GM04503 (cell line): ENCODE measurements around the gene MAN2C1.
"Not testable (repeated sequence)": the region's sequence is repeated elsewhere in the genome, so short reads cannot be mapped to it uniquely, and the experiment has no call there.

Source experiments
- DNase-seq: peaks from one replicate; pipeline ENCODE4 v3.0.0-alpha.2; 2012; ENCODE audit warnings: low read depth

MAN2C1 gene

GRCh38 chr15:75346796-75347221, 21.6 kb downstream of the MAN2C1 start, which contains the start of gene NEIL1:
TSS of gene NEIL1 (plus strand) at chr15:75347039. CDS start at chr15:75348906, 1,867 bp downstream.
- no peak for DNase-seq

- DNase-seq, result not testable (repeated sequence)
Measured at GRCh38 chr15:75343953-75344352, 24.5 kb downstream of the MAN2C1 start.

GRCh38 chr15:75342221-75342620, 26.2 kb downstream of the MAN2C1 start:
- no peak for DNase-seq

- no peak for DNase-seq
Measured at GRCh38 chr15:75339531-75340240, 28.7 kb downstream of the MAN2C1 start.

GRCh38 chr15:75338661-75339240, 29.7 kb downstream of the MAN2C1 start:
- DNase-seq, result no peak

- DNase-seq, result peak; percentile 63
Measured at GRCh38 chr15:75335705-75336355, 32.6 kb downstream of the MAN2C1 start, which contains the start of gene COMMD4. TSS of gene COMMD4 (plus strand) at chr15:75336063. CDS start at chr15:75336090, 27 bp downstream.

GRCh38 chr15:75335313-75335704, 33.1 kb downstream of the MAN2C1 start:
- no peak for DNase-seq

GRCh38 chr15:75333654-75334419, 34.6 kb downstream of the MAN2C1 start:
- DNase-seq, result not testable (repeated sequence)

- not testable (repeated sequence) for DNase-seq
Measured at GRCh38 chr15:75332093-75332492, 36.3 kb downstream of the MAN2C1 start.

GRCh38 chr15:75329571-75329970, 38.8 kb downstream of the MAN2C1 start:
- DNase-seq, result no peak

- DNase-seq, result no peak
Measured at GRCh38 chr15:75328493-75329314, 39.7 kb downstream of the MAN2C1 start.

- DNase-seq, result no peak
Measured at GRCh38 chr15:75327491-75327890, 40.9 kb downstream of the MAN2C1 start.

- no peak for DNase-seq
Measured at GRCh38 chr15:75327005-75327404, 41.4 kb downstream of the MAN2C1 start.

GRCh38 chr15:75325922-75326321, 42.5 kb downstream of the MAN2C1 start:
- no peak for DNase-seq

GRCh38 chr15:75321711-75322110, 46.7 kb downstream of the MAN2C1 start:
- DNase-seq, result no peak

GRCh38 chr15:75319231-75319897, 49.0 kb downstream of the MAN2C1 start:
- not testable (repeated sequence) for DNase-seq

GRCh38 chr15:75314552-75315290, 53.7 kb downstream of the MAN2C1 start:
- DNase-seq, result no peak

GRCh38 chr15:75313116-75313845, 55.1 kb downstream of the MAN2C1 start:
- no peak for DNase-seq

GRCh38 chr15:75312548-75312947, 55.9 kb downstream of the MAN2C1 start:
- DNase-seq, result peak; percentile 25
